ENCODE data around the gene HS3ST3B1.

GRCh38 chr17:14320734-14321475, 20.0 kb downstream of the HS3ST3B1 start:
- no peak for TF ChIP-seq CTCF (conservative IDR thresholded peaks at IDR 0.05; ENCODE audit: low read depth, low read length)
- no peak for TF ChIP-seq EZH2 (IDR thresholded peaks at IDR 0.05; ENCODE audit: low read length, unreplicated experiment)
